ENCODE measurements around the gene NDUFAF2. TPM values are rescaled to one million over a fixed set of nuclear protein-coding genes. Genes with fewer than 3 reads are reported as not detected.
"Not testable (repeated sequence)": the region's sequence is repeated elsewhere in the genome, so short reads cannot be mapped to it uniquely, and the experiment has no call there.

NDUFAF2 gene
- total RNA-seq, 1 experiment from 2014 or later = 23.3 TPM

DNA sequence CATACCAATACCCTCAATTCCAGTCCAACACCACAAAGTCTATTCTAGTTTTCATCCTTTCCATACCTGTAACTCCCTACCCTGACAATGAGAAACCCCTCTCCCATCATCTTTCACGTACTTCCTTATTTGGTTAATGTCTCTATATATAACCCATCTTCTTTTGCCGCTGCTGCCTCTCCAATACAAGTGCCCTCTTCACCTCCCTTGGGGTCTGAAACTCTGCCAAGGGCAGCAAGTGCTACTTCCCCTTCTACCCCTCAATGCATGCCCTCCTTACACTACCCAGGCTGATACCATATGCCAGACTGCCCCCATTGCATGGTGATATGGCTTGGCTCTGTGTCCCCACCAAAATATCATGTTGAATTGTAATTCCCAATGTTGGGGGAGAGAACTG lies 241.6 kb downstream of the NDUFAF2 start:
- DNase-seq (ENCODE audit: low read depth) = no peak
- in situ Hi-C loops (cut with HindIII; ENCODE audit: low pct_unique_long_range_greater_than_20kb, low sequenced_read_pairs) = no loop called here

DNA sequence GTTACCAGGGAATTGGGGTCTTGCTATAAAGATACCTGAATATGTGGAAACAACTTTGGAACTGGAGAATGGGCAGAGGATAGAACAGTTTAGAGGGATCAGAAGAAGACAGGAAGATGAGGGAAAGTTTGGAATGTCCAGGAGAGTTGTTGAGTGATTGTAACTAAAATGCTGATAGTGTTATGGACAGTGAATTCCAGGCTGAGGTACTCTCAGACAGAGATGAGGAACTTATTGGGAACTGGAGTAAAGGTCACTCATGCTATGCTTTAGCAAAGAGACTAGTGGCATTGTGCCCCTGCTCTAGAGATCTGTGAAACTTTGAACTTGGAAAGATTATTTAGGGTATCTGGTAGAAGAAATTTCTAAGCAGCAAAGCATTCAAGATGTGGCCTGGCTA lies 242.3 kb downstream of the NDUFAF2 start:
- DNase-seq (ENCODE audit: low read depth); in situ Hi-C loops (cut with HindIII; ENCODE audit: low pct_unique_long_range_greater_than_20kb, low sequenced_read_pairs): not testable (repeated sequence)

DNA sequence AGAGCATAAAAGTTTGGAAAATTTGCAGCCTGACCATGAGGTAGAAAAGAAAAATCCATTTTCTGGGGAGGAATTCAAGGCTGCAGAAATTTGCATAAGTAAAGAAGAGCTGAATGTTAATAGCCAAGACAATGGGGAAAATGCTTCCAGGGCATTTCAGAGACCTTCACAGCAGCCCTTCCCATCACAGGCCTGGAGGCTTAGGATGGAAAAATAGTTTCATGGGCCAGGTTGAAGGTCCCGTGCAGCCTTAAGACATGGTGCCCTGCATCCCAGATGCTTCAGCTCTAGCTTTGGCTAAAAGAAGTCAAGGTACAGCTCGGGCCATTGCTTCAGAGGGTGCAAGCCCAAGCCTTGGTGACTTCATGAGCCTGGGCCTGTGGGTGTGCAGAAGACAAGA lies 242.8 kb downstream of the NDUFAF2 start:
- DNase-seq (ENCODE audit: low read depth); in situ Hi-C loops (cut with HindIII; ENCODE audit: low pct_unique_long_range_greater_than_20kb, low sequenced_read_pairs): not testable (repeated sequence)

DNA sequence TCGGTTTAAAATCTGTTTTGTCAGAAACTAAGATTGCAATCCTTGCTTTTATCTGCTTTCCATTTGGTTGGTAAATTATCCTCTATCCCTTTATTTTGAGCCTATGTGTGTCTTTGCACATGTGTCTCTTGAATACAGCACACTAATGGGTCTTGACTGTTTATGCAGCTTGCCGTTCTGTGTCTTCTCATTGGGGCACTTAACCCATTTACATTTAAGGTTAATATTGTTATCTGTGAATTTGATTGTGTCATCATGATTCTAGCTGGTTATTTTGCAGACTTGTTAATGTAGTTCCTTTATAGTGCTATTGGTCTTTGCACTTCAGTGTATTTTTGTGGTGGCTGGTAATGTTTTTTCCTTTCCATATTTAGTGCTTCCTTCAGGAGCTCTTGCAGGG lies 253.6 kb downstream of the NDUFAF2 start:
- DNase-seq (ENCODE audit: low read depth) = no peak
- in situ Hi-C loops (cut with HindIII; ENCODE audit: low pct_unique_long_range_greater_than_20kb, low sequenced_read_pairs) = no loop called here

DNA sequence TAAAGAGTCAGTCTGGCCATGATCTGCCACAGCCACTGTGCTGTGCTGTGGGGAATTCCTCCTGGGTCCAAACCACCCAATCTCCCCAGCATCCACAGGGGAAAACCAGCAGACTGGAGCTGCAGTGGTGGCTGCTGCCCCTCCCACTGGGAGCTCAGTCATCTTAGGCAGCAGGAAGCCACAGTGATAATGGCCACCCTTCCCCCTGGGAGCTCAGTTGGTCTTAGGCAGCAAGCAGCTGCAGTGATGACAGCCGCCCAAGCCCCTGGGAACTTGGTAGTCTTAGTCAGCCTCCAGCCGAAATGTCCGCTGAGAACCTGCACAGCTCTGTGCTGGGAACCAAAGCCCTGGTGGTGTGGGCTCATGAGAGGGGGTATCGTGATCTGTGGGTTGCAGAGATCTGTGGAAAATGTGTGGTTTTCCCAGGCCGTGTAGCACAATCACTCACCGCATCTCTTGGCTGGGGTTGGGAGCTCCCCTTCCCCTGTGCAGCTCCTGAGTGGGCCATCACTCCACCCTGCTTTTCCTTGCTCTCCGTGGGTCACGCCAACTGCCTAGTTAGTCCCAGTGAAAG lies 255.7 kb downstream of the NDUFAF2 start:
- in situ Hi-C loops (cut with HindIII; ENCODE audit: low pct_unique_long_range_greater_than_20kb, low sequenced_read_pairs) = no loop called here
- DNase-seq (ENCODE audit: low read depth) = no peak

DNA sequence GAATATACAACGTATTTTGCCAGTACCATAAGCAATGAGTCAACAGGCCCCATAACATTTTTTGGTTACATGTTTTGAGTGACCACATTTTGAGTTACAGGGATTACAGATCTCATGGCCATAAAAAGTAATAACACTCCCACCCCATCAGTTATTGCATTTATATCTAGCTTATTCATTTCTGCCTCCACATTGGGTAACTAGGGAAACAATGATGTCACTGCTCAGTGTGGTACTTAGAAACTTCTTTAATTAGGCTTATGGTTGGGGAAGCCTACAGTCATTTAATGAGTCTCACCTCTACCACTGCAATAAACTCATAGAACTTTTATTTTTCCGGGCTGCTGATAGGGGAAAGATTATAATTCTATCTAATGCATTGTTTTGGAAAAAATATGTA lies 257.2 kb downstream of the NDUFAF2 start:
- in situ Hi-C loops (cut with HindIII; ENCODE audit: low pct_unique_long_range_greater_than_20kb, low sequenced_read_pairs) = no loop called here
- DNase-seq (ENCODE audit: low read depth) = no peak

Other genes with a start within 250 kb of the NDUFAF2 start
- 38.3 and 65.3 TPM in 2 replicates for gene DEPDC1B, start 245.0 kb upstream of the NDUFAF2 start, total RNA-seq (2014; rRNA removed; shearing (Covaris generic); ENCODE audit: low replicate concordance)
- gene ELOVL7, start 100.9 kb upstream of the NDUFAF2 start, total RNA-seq (2014; rRNA removed; shearing (Covaris generic); ENCODE audit: low replicate concordance) = 9.4 and 11.3 TPM in 2 replicates
- 5.1 and 7.1 TPM in 2 replicates for gene ERCC8, start 135 bp upstream of the NDUFAF2 start, total RNA-seq (2014; rRNA removed; shearing (Covaris generic); ENCODE audit: low replicate concordance)
- 66.9 and 159 TPM in 2 replicates for gene SMIM15, start 217.3 kb downstream of the NDUFAF2 start, total RNA-seq (2014; rRNA removed; shearing (Covaris generic); ENCODE audit: low replicate concordance)

Data from Caki2 (cell line).